ENCODE measurements around the gene MRPS22. TPM values are rescaled to one million over a fixed set of nuclear protein-coding genes. Genes with fewer than 3 reads are reported as not detected.

The MRPS22 gene
- total and polyA plus RNA-seq, 2 donors (not counting 3 experiments of a cell fraction or from before 2014, with no cell fraction given) = 33.8 to 45.6 TPM

DNA sequence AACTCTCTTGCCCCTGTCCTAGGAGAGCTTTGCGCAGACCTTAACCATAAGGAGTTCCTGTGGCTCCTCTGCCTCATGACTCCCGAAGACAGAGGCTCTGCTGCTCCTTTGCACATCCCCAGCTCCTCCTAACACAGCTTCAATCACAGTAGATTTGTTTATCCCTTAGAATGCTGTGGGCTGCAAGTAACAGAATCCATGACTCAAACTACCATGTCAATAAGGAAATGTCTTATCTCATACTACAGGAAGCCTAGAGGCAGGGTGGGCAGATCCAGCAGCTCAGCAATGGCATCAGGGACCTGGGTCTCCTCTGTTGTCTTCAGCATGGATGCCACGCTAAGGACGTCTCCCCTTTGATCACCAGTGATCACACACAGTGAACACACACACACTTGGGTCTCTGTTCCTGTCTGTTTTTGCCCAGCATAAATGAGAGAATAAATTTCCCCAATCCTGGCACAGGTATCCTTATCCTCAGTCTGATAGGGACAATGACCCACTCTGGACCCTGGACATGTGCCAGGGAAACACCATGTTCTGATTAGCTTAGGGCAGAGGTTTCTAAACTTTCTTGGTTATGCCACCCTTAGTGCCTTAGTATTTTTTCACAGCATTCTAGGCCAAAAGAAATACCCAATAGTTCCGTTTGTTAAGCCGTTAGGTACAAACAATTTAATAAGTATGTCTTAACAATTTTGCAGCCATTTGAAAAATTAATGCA, 46.1 kb upstream of the MRPS22 start:
- Histone ChIP-seq H4K20me1 (replicated peaks; ENCODE audit: control insufficient read depth, extremely low read depth, insufficient read depth, low read length) (no peaks in the 10 kb centered on the region), H3K36me3 (ENCODE audit: control insufficient read depth in 2 of 2, extremely low read depth in 1 of 2, insufficient read depth in 2 of 2, low read length in 2 of 2) (no peaks in the 10 kb centered on the region), H3K9me1 (replicated peaks; ENCODE audit: control insufficient read depth, extremely low read depth, insufficient read depth, low read length) (no peaks in the 10 kb centered on the region), H3K27me3 (ENCODE audit: control insufficient read depth in 2 of 2, insufficient read depth in 2 of 2, low read length in 2 of 2) (no peaks in the 10 kb centered on the region), H3K4me1 (ENCODE audit: control insufficient read depth, extremely low read depth, insufficient read depth, low read length) (no peaks in the 10 kb centered on the region), H3K79me2 (ENCODE audit: control insufficient read depth, insufficient read depth, low read length) (no peaks in the 10 kb centered on the region), H3K9me3 (replicated peaks; ENCODE audit: control insufficient read depth, insufficient read depth, low read length) (no peaks in the 10 kb centered on the region), H3K27ac (ENCODE audit: insufficient read depth, low read depth, low read length) (no peak overlapping the region), H2AFZ (ENCODE audit: low read depth, low read length) (no peak overlapping the region), H3K4me2 (ENCODE audit: insufficient read depth, low read length) (no peak overlapping the region), H3K4me3 (replicated peaks in 1 of 3; ENCODE audit: insufficient read depth in 1 of 3, low read depth in 1 of 3, low read length in 3 of 3) (no peak overlapping the region), H3K9ac (replicated peaks; ENCODE audit: extremely low read depth, insufficient read depth, low read length) (no peak overlapping the region)
- FAIRE-seq (no peak), DNase-seq (ENCODE audit: low read depth, low spot score) (no peak)
- ChIA-PET POLR2A (no interaction called here), CTCF (interaction anchor here (1.4 kb wide), 1 partner anchor 186 kb away, joined by 3 read pairs; no protein-coding TSS in a partner anchor)
- intact Hi-C loops (cut with micrococcal nuclease) = no loop called here
- dilution Hi-C loops (cut with MboI; ENCODE audit: extremely low pct_ligation_motif_present, low sequenced_read_pairs) = no loop called here
- BruUV-seq (replicated peaks) = no TSS peak
- TF ChIP-seq JUN (IDR thresholded peaks at IDR 0.05; ENCODE audit: borderline replicate concordance, insufficient read depth, insufficient read length, low read depth) (no peak), MYC (IDR thresholded peaks at IDR 0.05; ENCODE audit: low read depth, low read length) (no peak), POLR2AphosphoS5 (IDR thresholded peaks at IDR 0.05; ENCODE audit: insufficient read depth, low read depth, low read length) (no peak), GATA2 (IDR thresholded peaks at IDR 0.05; ENCODE audit: insufficient read depth, insufficient read length, low read depth, low read length) (no peak), EZH2 (IDR thresholded peaks at IDR 0.05; ENCODE audit: borderline replicate concordance, low read depth, low read length, severe bottlenecking) (no peak), POLR2A (IDR thresholded peaks at IDR 0.05; ENCODE audit: low read depth, low read length) (no peak), FOS (IDR thresholded peaks at IDR 0.05; ENCODE audit: borderline replicate concordance, insufficient read depth, low read length) (no peak)
- TF ChIP-seq, protein P1, sequence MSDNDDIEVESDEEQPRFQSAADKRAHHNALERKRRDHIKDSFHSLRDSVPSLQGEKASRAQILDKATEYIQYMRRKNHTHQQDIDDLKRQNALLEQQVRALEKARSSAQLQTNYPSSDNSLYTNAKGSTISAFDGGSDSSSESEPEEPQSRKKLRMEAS (IDR thresholded peaks at IDR 0.05; ENCODE audit: insufficient read depth, insufficient read length) = no peak
- TF ChIP-seq, protein P2, sequence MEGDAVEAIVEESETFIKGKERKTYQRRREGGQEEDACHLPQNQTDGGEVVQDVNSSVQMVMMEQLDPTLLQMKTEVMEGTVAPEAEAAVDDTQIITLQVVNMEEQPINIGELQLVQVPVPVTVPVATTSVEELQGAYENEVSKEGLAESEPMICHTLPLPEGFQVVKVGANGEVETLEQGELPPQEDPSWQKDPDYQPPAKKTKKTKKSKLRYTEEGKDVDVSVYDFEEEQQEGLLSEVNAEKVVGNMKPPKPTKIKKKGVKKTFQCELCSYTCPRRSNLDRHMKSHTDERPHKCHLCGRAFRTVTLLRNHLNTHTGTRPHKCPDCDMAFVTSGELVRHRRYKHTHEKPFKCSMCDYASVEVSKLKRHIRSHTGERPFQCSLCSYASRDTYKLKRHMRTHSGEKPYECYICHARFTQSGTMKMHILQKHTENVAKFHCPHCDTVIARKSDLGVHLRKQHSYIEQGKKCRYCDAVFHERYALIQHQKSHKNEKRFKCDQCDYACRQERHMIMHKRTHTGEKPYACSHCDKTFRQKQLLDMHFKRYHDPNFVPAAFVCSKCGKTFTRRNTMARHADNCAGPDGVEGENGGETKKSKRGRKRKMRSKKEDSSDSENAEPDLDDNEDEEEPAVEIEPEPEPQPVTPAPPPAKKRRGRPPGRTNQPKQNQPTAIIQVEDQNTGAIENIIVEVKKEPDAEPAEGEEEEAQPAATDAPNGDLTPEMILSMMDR (IDR thresholded peaks at IDR 0.05; ENCODE audit: extremely low read depth in 1 of 2, insufficient read depth in 1 of 2, low read depth in 1 of 2, low read length in 2 of 2) = no peak

All from endothelial cell of umbilical vein (primary cell).